ENCODE data around the gene KCNC1. TPM values are rescaled to one million over a fixed set of nuclear protein-coding genes. Genes with fewer than 3 reads are reported as not detected.

KCNC1 gene
- total RNA-seq, 4 donors from 2014 or later: not detected

- intact Hi-C loops (cut with DNase I): no loop called here
- no peak overlapping the region for H3K27ac ChIP-seq
- no peak for DNase-seq
- H3K4me3 ChIP-seq: no peak overlapping the region
- H3K4me1 ChIP-seq: peaks cover 7 to 69% (median 21%) of the 10 kb centered on the region in 3 donors
- 91 to 100% methylated on average over 1 of the region's 1 CpG for WGBS, 2 donors
- no peak for TF ChIP-seq CTCF (IDR thresholded peaks at IDR 0.05)
- no peak for TF ChIP-seq POLR2A (IDR thresholded peaks at IDR 0.05)
- H3K36me3 ChIP-seq: no peaks in the 10 kb centered on the region
- H3K9me3 ChIP-seq: no peaks in the 10 kb centered on the region
- H3K27me3 ChIP-seq: no peaks in the 10 kb centered on the region
Measured at GRCh38 chr11:17814546-17814945, 80.0 kb downstream of the KCNC1 start.

GRCh38 chr11:17816232-17816931, 81.8 kb downstream of the KCNC1 start:
- no peaks in the 10 kb centered on the region for H3K9me3 ChIP-seq
- TF ChIP-seq CTCF (IDR thresholded peaks at IDR 0.05) (no peak), POLR2A (IDR thresholded peaks at IDR 0.05) (no peak)
- H3K4me1 ChIP-seq: peaks cover under 1 to 52% (median 14%) of the 10 kb centered on the region in 3 donors
- no peaks in the 10 kb centered on the region for H3K36me3 ChIP-seq
- H3K27ac ChIP-seq: no peak overlapping the region
- intact Hi-C loops (cut with DNase I): no loop called here
- DNase-seq: no peak
- H3K27me3 ChIP-seq: no peaks in the 10 kb centered on the region
- H3K4me3 ChIP-seq: no peak overlapping the region
- WGBS, 2 donors: 48 to 64% methylated on average over 4 of the region's 4 CpGs

- 65 to 71% methylated on average over 4 of the region's 4 CpGs for WGBS, 2 donors
- H3K36me3 ChIP-seq: no peaks in the 10 kb centered on the region
- no peak for TF ChIP-seq CTCF (IDR thresholded peaks at IDR 0.05)
- no peak for TF ChIP-seq POLR2A (IDR thresholded peaks at IDR 0.05)
- no peak overlapping the region for H3K4me3 ChIP-seq
- DNase-seq: no peak
- peak overlapping the region in 2 of 4 donors; percentile 5 to 39 for H3K27ac ChIP-seq
- peaks cover 0 to 17% (median 16%) of the 10 kb centered on the region in 3 donors for H3K4me1 ChIP-seq
- intact Hi-C loops (cut with DNase I): no loop called here
- no peaks in the 10 kb centered on the region for H3K9me3 ChIP-seq
- H3K27me3 ChIP-seq: no peaks in the 10 kb centered on the region
Measured at GRCh38 chr11:17821648-17822400, 87.2 kb downstream of the KCNC1 start.

GRCh38 chr11:17822401-17822781, 87.8 kb downstream of the KCNC1 start:
- no peak for DNase-seq
- WGBS, 2 donors: 73 to 75% methylated on average over 5 of the region's 5 CpGs
- peaks cover 0 to 16% (median 15%) of the 10 kb centered on the region in 3 donors for H3K4me1 ChIP-seq
- TF ChIP-seq POLR2A (IDR thresholded peaks at IDR 0.05) (no peak), CTCF (IDR thresholded peaks at IDR 0.05) (no peak)
- H3K27me3 ChIP-seq: no peaks in the 10 kb centered on the region
- H3K9me3 ChIP-seq: no peaks in the 10 kb centered on the region
- intact Hi-C loops (cut with DNase I): no loop called here
- H3K27ac ChIP-seq: peak overlapping the region in 1 of 4 donors; percentile 39
- H3K4me3 ChIP-seq: no peak overlapping the region
- no peaks in the 10 kb centered on the region for H3K36me3 ChIP-seq

- no peak for DNase-seq
- H3K9me3 ChIP-seq: no peaks in the 10 kb centered on the region
- no peaks in the 10 kb centered on the region for H3K36me3 ChIP-seq
- TF ChIP-seq CTCF (IDR thresholded peaks at IDR 0.05): peak in 1 of 6 experiments; percentile 13
- no peak for TF ChIP-seq POLR2A (IDR thresholded peaks at IDR 0.05)
- H3K4me3 ChIP-seq: no peak overlapping the region
- peaks cover 0 to 10% (median 9%) of the 10 kb centered on the region in 3 donors for H3K4me1 ChIP-seq
- no peak overlapping the region for H3K27ac ChIP-seq
- 90 to 95% methylated on average over 5 of the region's 5 CpGs for WGBS, 2 donors
- intact Hi-C loops (cut with DNase I): no loop called here
- no peaks in the 10 kb centered on the region for H3K27me3 ChIP-seq
Measured at GRCh38 chr11:17827006-17827405, 92.4 kb downstream of the KCNC1 start.
